Measurements from ENCODE around the gene LINGO3. TPM values are rescaled to one million over a fixed set of nuclear protein-coding genes. Genes with fewer than 3 reads are reported as not detected.

LINGO3 gene
- total and polyA plus RNA-seq, 2 of the 8 experiments (the other 6 are each of a cell fraction or from before 2014, with no cell fraction given) = 0.59 TPM; not detected in 1

- Histone ChIP-seq H3K56ac (replicated peaks; ENCODE audit: insufficient read length, low read depth, low read length) (no peak overlapping the region), H4K5ac (ENCODE audit: insufficient read length, low read depth, low read length) (no peak overlapping the region), H2AFZ (ENCODE audit: low read length) (no peak overlapping the region), H2BK20ac (ENCODE audit: low read length) (no peak overlapping the region), H3K36me3 (ENCODE audit: control insufficient read depth in 2 of 4, insufficient read depth in 4 of 4, low read length in 3 of 4) (no peaks in the 10 kb centered on the region), H2BK12ac (ENCODE audit: low read depth, low read length) (no peak overlapping the region), H3K23ac (ENCODE audit: insufficient read length) (no peak overlapping the region), H3K23me2 (ENCODE audit: low read depth, low read length) (no peaks in the 10 kb centered on the region), H3K4me2 (ENCODE audit: insufficient read depth in 1 of 2, low read depth in 2 of 2, low read length in 2 of 2) (no peak overlapping the region), H3K27me3 (replicated peaks in 1 of 4; ENCODE audit: control insufficient read depth in 3 of 4, extremely low read depth in 1 of 4, insufficient read depth in 3 of 4, low read length in 3 of 4) (no peaks in the 10 kb centered on the region; a peak in 1 of 7 replicates), H2AK5ac (ENCODE audit: low read depth, low read length) (no peak overlapping the region), H3K4me3 (ENCODE audit: extremely low read depth in 1 of 4, insufficient read depth in 2 of 4, low read depth in 3 of 4, low read length in 4 of 4) (no peak overlapping the region), H3K9ac (replicated peaks in 1 of 4; ENCODE audit: extremely low read depth in 1 of 4, low read depth in 3 of 4, low read length in 3 of 4) (no peak overlapping the region), H3K4ac (replicated peaks; ENCODE audit: insufficient read length, low read depth, low read length) (no peak overlapping the region), H3K27ac (ENCODE audit: low read depth, low read length) (no peak overlapping the region), H2BK5ac (ENCODE audit: low read depth, low read length) (no peak overlapping the region), H3K18ac (ENCODE audit: extremely low read depth, low read length) (no peak overlapping the region), H2BK120ac (replicated peaks; ENCODE audit: low read depth, low read length) (no peak overlapping the region), H4K8ac (ENCODE audit: extremely low read depth, insufficient read depth, low read length) (no peak overlapping the region), H3K14ac (ENCODE audit: insufficient read length) (no peak overlapping the region), H4K20me1 (replicated peaks in 1 of 2; ENCODE audit: control insufficient read depth in 1 of 2, insufficient read depth in 2 of 2, low read length in 2 of 2) (no peaks in the 10 kb centered on the region), H3K9me3 (ENCODE audit: insufficient read depth in 2 of 2, low read depth in 1 of 2, low read length in 1 of 2) (no peaks in the 10 kb centered on the region), H4K91ac (replicated peaks; ENCODE audit: insufficient read length, low read length) (no peak overlapping the region), H3K79me2 (ENCODE audit: control insufficient read depth in 1 of 2, insufficient read depth in 2 of 2, low read length in 2 of 2) (no peaks in the 10 kb centered on the region), H3K79me1 (ENCODE audit: low read depth, low read length) (no peaks in the 10 kb centered on the region), H3K4me1 (replicated peaks in 1 of 4; ENCODE audit: control insufficient read depth in 3 of 4, insufficient read depth in 4 of 4, low read length in 3 of 4) (peaks cover 0 to 3% (median 0%) of the 10 kb centered on the region in 4 experiments; a peak in 2 of 7 replicates), H2BK15ac (ENCODE audit: low read length) (no peak overlapping the region)
- WGBS, 2 experiments (ENCODE audit: extremely low coverage in 1 of 2, insufficient coverage in 1 of 2, insufficient read length in 1 of 2, insufficient replicate concordance in 2 of 2, low coverage in 1 of 2, low lambda C conversion rate in 2 of 2, missing lambda C conversion rate in 1 of 2) = 95% methylated on average over 11 of the region's 11 CpGs; no CpG with 5 or more reads in 1 of the 2 experiments
- FAIRE-seq (no peak), DNase-seq (ENCODE audit: low read depth in 1 of 2, low spot score in 2 of 2) (no peak)
- ChIA-PET CTCF (ENCODE audit: partially characterized antibody) (interaction anchor here (0.7 to 5.9 kb wide), 12 partner anchors 13 to 434 kb away, joined by 3 to 35 read pairs (median 4); partner anchors contain the start of gene LINGO3), POLR2A (ENCODE audit: partially characterized antibody) (interaction anchor here (1.2 to 23.4 kb wide), 4 partner anchors 5 to 165 kb away, joined by 3 to 330 read pairs (median 268); partner anchors contain the start of genes AMH, JSRP1 and SF3A2)
- TF ChIP-seq CTBP2 (IDR thresholded peaks at IDR 0.05; ENCODE audit: borderline replicate concordance, insufficient read depth, insufficient read length, low read length) (no peak), BRCA1 (IDR thresholded peaks at IDR 0.05; ENCODE audit: low read depth, low read length) (no peak), SIN3A (conservative IDR thresholded peaks at IDR 0.05 in 1 of 2, IDR thresholded peaks at IDR 0.05 in 1 of 2; ENCODE audit: low read depth in 1 of 2, low read length in 2 of 2) (no peak), NRF1 (IDR thresholded peaks at IDR 0.05; ENCODE audit: low read depth, low read length) (no peak), POU5F1 (IDR thresholded peaks at IDR 0.05; ENCODE audit: low read depth, low read length) (no peak), MAFK (IDR thresholded peaks at IDR 0.05; ENCODE audit: low read depth, low read length) (no peak)
Measured at GRCh38 chr19:2260341-2260805, 47.6 kb downstream of the LINGO3 start.
